SU-DHL-6 (cell line): ENCODE data around the gene STX5.

ENCODE experiments used
- EZH2phosphoT487 ChIP-seq: fragments of 200-600 bp; sonication (generic), shearing (Covaris generic); conservative IDR thresholded peaks from 2 replicates; pipeline ENCODE4 v1.6.1; 2018; ENCODE audit warnings: mild to moderate bottlenecking, antibody characterized with exemption, low read length, moderate library complexity, mixed read lengths
- TF ChIP-seq, protein P1 (sequence below): fragments of 200-600 bp; sonication (generic); IDR thresholded peaks from one replicate; pipeline ENCODE4 v1.5.1; 2017; ENCODE audit warnings: antibody characterized with exemption, mild to moderate bottlenecking, low read length, moderate library complexity; ENCODE audit not compliant: insufficient read depth, poor library complexity, severe bottlenecking

DNA sequence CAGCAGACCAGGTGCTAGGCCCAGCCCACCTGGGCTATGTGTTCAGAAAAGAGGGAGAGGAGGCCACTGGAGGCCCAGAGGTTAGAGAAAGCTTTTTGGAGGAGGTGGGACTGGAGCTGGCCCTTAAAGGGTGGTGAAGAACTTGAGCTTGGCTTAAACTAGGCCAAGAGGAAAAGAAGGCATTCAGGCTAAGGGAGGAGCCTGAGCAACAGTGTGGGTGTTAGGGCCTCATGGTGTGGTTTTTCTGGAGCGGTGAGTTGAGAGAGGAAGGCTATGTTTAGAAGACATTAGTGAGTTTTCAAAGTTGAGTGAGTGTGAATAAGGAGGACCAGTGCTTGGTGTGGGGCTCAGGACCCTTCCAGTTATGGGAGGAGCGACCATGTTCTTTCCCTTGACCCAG, 54.5 kb downstream of the STX5 start:
- TF ChIP-seq, protein P1, sequence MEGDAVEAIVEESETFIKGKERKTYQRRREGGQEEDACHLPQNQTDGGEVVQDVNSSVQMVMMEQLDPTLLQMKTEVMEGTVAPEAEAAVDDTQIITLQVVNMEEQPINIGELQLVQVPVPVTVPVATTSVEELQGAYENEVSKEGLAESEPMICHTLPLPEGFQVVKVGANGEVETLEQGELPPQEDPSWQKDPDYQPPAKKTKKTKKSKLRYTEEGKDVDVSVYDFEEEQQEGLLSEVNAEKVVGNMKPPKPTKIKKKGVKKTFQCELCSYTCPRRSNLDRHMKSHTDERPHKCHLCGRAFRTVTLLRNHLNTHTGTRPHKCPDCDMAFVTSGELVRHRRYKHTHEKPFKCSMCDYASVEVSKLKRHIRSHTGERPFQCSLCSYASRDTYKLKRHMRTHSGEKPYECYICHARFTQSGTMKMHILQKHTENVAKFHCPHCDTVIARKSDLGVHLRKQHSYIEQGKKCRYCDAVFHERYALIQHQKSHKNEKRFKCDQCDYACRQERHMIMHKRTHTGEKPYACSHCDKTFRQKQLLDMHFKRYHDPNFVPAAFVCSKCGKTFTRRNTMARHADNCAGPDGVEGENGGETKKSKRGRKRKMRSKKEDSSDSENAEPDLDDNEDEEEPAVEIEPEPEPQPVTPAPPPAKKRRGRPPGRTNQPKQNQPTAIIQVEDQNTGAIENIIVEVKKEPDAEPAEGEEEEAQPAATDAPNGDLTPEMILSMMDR: no peak
- TF ChIP-seq EZH2phosphoT487: no peak
